A673 (cell line): ENCODE measurements around the gene PTCH1. TPM values are rescaled to one million over a fixed set of nuclear protein-coding genes. Genes with fewer than 3 reads are reported as not detected.

Source experiments
- BruUV-seq: library from RNA; stranded (reverse); fragments of 400-500 nt; replicated peaks from 2 replicates; lab custom pipeline; 2021; lab: Mats Ljungman, UMichigan
- CTCF ChIA-PET: fragments of 300-600 bp; sonication (Branson Sonifier 250); formaldehyde crosslinking; loops from one replicate; lab custom pipeline; 2022; ENCODE audit warnings: antibody characterized with exemption; lab: Charles Lee
- POLR2A ChIA-PET: fragments of 300-600 bp; sonication (Branson Sonifier 250); formaldehyde crosslinking; loops from one replicate; lab custom pipeline; 2022; ENCODE audit warnings: antibody characterized with exemption; ENCODE audit not compliant: low non-redundant PET; lab: Charles Lee
- DNase-seq: peaks from one replicate; pipeline ENCODE4 v3.0.0-alpha.2; 2015; ENCODE audit warnings: low spot score
- H3K27ac ChIP-seq: fragments of 200-600 bp; sonication (generic); 2 replicates; pipeline ENCODE4 v1.5.1; 2016; ENCODE audit warnings: mixed run types, low read depth, mild to moderate bottlenecking, mixed read lengths, antibody characterized with exemption, low read length; ENCODE audit not compliant: poor library complexity, severe bottlenecking
- H3K27me3 ChIP-seq: fragments of 200-600 bp; sonication (generic); replicated peaks from 2 replicates; pipeline ENCODE4 v1.6.1; 2017; ENCODE audit warnings: mixed run types, low read depth, mild to moderate bottlenecking, mixed read lengths, antibody characterized with exemption, low read length; ENCODE audit not compliant: insufficient read depth, poor library complexity
- H3K36me3 ChIP-seq: fragments of 200-600 bp; sonication (generic); 2 replicates; pipeline ENCODE4 v1.6.1; 2016; ENCODE audit warnings: mixed run types, mild to moderate bottlenecking, mixed read lengths, antibody characterized with exemption, low read length; ENCODE audit not compliant: insufficient read depth, poor library complexity, severe bottlenecking
- H3K4me1 ChIP-seq: fragments of 200-600 bp; sonication (generic); 2 replicates; pipeline ENCODE4 v1.6.1; 2017; ENCODE audit warnings: mixed run types, mild to moderate bottlenecking, mixed read lengths, antibody characterized with exemption, low read length; ENCODE audit not compliant: insufficient read depth, poor library complexity, severe bottlenecking
- H3K4me3 ChIP-seq: fragments of 200-600 bp; sonication (generic); 2 replicates; pipeline ENCODE4 v1.5.1; 2016; ENCODE audit warnings: low read depth, mixed run types, mild to moderate bottlenecking, mixed read lengths, low read length; ENCODE audit not compliant: poor library complexity, severe bottlenecking
- H3K9me3 ChIP-seq: fragments of 200-600 bp; sonication (generic); 2 replicates; pipeline ENCODE4 v1.6.1; 2016; ENCODE audit warnings: mixed run types, low read depth, mild to moderate bottlenecking, mixed read lengths, antibody characterized with exemption, low read length; ENCODE audit not compliant: poor library complexity, severe bottlenecking
- CTCF ChIP-seq: fragments of 300-800, 200-600 bp; sonication (generic); conservative IDR thresholded peaks from 2 replicates; pipeline ENCODE4 v1.5.1; 2017; ENCODE audit warnings: low read depth, mild to moderate bottlenecking, antibody characterized with exemption, low read length, moderate library complexity, mixed read lengths
- EZH2 ChIP-seq: fragments of 200-600 bp; sonication (generic); IDR thresholded peaks from 2 replicates; pipeline ENCODE4 v1.6.1; 2017; ENCODE audit warnings: borderline replicate concordance, low read depth, mild to moderate bottlenecking, mixed read lengths, antibody characterized with exemption, low read length; ENCODE audit not compliant: poor library complexity, severe bottlenecking
- intact Hi-C: fragments of 100-400 bp; cut with micrococcal nuclease; formaldehyde crosslinking; loops from one replicate; pipeline ENCODE4 v1.10.0; 2022; ENCODE audit not compliant: unreplicated experiment
- total RNA-seq: library from RNA; stranded (reverse); gene quantifications from 2 replicates; pipeline ENCODE4 v1.2.3, GENCODE V29; 2021

PTCH1 gene
- total RNA-seq, 1 experiment from 2014 or later: 36.5 TPM

- Histone ChIP-seq H3K27me3 (no peaks in the 10 kb centered on the region), H3K4me1 (peaks cover 44% of the 10 kb centered on the region), H3K9me3 (no peaks in the 10 kb centered on the region), H3K4me3 (peak overlapping the region; percentile 84), H3K36me3 (no peaks in the 10 kb centered on the region), H3K27ac (peak overlapping the region; percentile 91)
- ChIA-PET CTCF (no interaction called here), POLR2A (no interaction called here)
- TF ChIP-seq CTCF: no peak
- no peak for TF ChIP-seq EZH2
- DNase-seq: no peak
- TSS peak; percentile 69 for BruUV-seq
- intact Hi-C loops: loop anchor here (2.0 to 10.0 kb wide), 3 partner anchors 195 to 553 kb away; partner anchors contain the start of gene FANCC
Measured at GRCh38 chr9:95511616-95511931, 5.2 kb downstream of the PTCH1 start.

- Histone ChIP-seq H3K36me3 (no peaks in the 10 kb centered on the region), H3K4me1 (peaks cover 44% of the 10 kb centered on the region), H3K27me3 (no peaks in the 10 kb centered on the region), H3K9me3 (no peaks in the 10 kb centered on the region), H3K27ac (peak overlapping the region; percentile 91), H3K4me3 (peak overlapping the region; percentile 84)
- no TSS peak for BruUV-seq
- TF ChIP-seq CTCF (no peak), EZH2 (no peak)
- ChIA-PET CTCF (interaction anchor here (0.6 kb wide), 1 partner anchor 15 kb away, joined by 3 read pairs; no protein-coding TSS in a partner anchor), POLR2A (interaction anchor here (0.6 kb wide), 2 partner anchors 192 to 606 kb away, joined by 4 to 8 read pairs; no protein-coding TSS in a partner anchor)
- peak; percentile 97 for DNase-seq
- intact Hi-C loops: loop anchor here (2.0 to 10.0 kb wide), 3 partner anchors 194 to 554 kb away; partner anchors contain the start of gene FANCC
Measured at GRCh38 chr9:95510709-95511615, 5.8 kb downstream of the PTCH1 start.

GRCh38 chr9:95509851-95510708 lies 6.7 kb downstream of the PTCH1 start:
- ChIA-PET POLR2A (interaction anchor here (0.6 kb wide), 2 partner anchors 191 to 605 kb away, joined by 4 to 8 read pairs; no protein-coding TSS in a partner anchor), CTCF (no interaction called here)
- BruUV-seq: no TSS peak
- no peaks in the 10 kb centered on the region for H3K27me3 ChIP-seq
- peak overlapping the region; percentile 91 for H3K27ac ChIP-seq
- no peaks in the 10 kb centered on the region for H3K9me3 ChIP-seq
- TF ChIP-seq CTCF: no peak
- no peak for TF ChIP-seq EZH2
- intact Hi-C loops: loop anchor here (2.0 to 10.0 kb wide), 4 partner anchors 193 to 555 kb away; partner anchors contain the start of genes ERCC6L2 and FANCC
- H3K4me1 ChIP-seq: peaks cover 41% of the 10 kb centered on the region
- peak overlapping the region; percentile 84 for H3K4me3 ChIP-seq
- peak; percentile 56 for DNase-seq
- H3K36me3 ChIP-seq: no peaks in the 10 kb centered on the region
